BLaER1 treated with 17β-estradiol and CSF1 and Interleukin-3, amounts not matched to agents 10 nM and 100 nM (cell line): ENCODE results near the gene WNT10A.
A peak's percentile ranks its signal among the peaks of the same experiment; 100 is the strongest.
"Not testable (repeated sequence)": the region's sequence is repeated elsewhere in the genome, so short reads cannot be mapped to it uniquely, and the experiment has no call there.

Experiments
- H3K27ac ChIP-seq, 11 experiments: shearing (Covaris generic); formaldehyde crosslinking; 2 replicates each; pipeline ENCODE4 v1.8.1; 2022
- H3K27me3 ChIP-seq, 11 experiments: shearing (Covaris generic); formaldehyde crosslinking; 2 replicates each; pipeline ENCODE4 v1.8.1; 2022
- H3K36me3 ChIP-seq, 11 experiments: shearing (Covaris generic); formaldehyde crosslinking; 2 replicates each; pipeline ENCODE4 v1.8.1; 2022
- H3K4me1 ChIP-seq, 10 experiments: shearing (Covaris generic); formaldehyde crosslinking; 2 replicates each; pipeline ENCODE4 v1.8.1; 2022
- H3K4me2 ChIP-seq, 11 experiments: shearing (Covaris generic); formaldehyde crosslinking; 2 replicates each; pipeline ENCODE4 v1.8.1; 2022
- H3K4me3 ChIP-seq, 10 experiments: shearing (Covaris generic); formaldehyde crosslinking; 2 replicates each; pipeline ENCODE4 v1.8.1; 2022
- H3K9ac ChIP-seq, 11 experiments: shearing (Covaris generic); formaldehyde crosslinking; 2 replicates each; pipeline ENCODE4 v1.8.1; 2022
- H3K9me3 ChIP-seq, 11 experiments: shearing (Covaris generic); formaldehyde crosslinking; replicated peaks in 1 of 11; 2 replicates each; pipeline ENCODE4 v1.8.1; 2022
- H4K20me1 ChIP-seq, 11 experiments: shearing (Covaris generic); formaldehyde crosslinking; 2 replicates each; pipeline ENCODE4 v1.8.1; 2022
- Cebpa-rat ChIP-seq, 11 experiments: shearing (Covaris generic); IDR thresholded peaks; 2 replicates each; pipeline ENCODE4 v1.8.1; 2022

WNT10A gene

GRCh38 chr2:218839888-218840287 lies 40.8 kb upstream of the WNT10A start:
- peaks cover 0 to 7% (median 0%) of the 10 kb centered on the region in 11 experiments; a peak in 3 of 22 replicates for H3K27me3 ChIP-seq
- no peaks in the 10 kb centered on the region for H3K36me3 ChIP-seq
- H3K4me3 ChIP-seq, result no peak overlapping the region
- H3K9me3 ChIP-seq, result peaks cover 19 to 34% (median 24%) of the 10 kb centered on the region in 11 experiments
- no peak overlapping the region for H3K27ac ChIP-seq
- H3K9ac ChIP-seq, result no peak overlapping the region
- TF ChIP-seq Cebpa-rat (IDR thresholded peaks at IDR 0.05), result no peak
- H3K4me2 ChIP-seq, result peak overlapping the region in 2 of 11 experiments; percentile 56 to 74; a peak in 3 of 22 replicates
- H3K4me1 ChIP-seq, result peaks cover 0 to 15% (median 0%) of the 10 kb centered on the region in 10 experiments; a peak in 4 of 20 replicates
- no peaks in the 10 kb centered on the region for H4K20me1 ChIP-seq

GRCh38 chr2:218844334-218844733 lies 36.3 kb upstream of the WNT10A start:
- H3K36me3 ChIP-seq, H4K20me1 ChIP-seq, H3K27ac ChIP-seq, H3K9ac ChIP-seq, H3K27me3 ChIP-seq, H3K4me2 ChIP-seq, H3K4me3 ChIP-seq: not testable (repeated sequence)
- Histone ChIP-seq H3K4me1 (peaks cover 0 to 12% (median 0%) of the 10 kb centered on the region in 10 experiments; a peak in 4 of 20 replicates), H3K9me3 (peaks cover 19 to 35% (median 23%) of the 10 kb centered on the region in 11 experiments; a peak in 17 of 22 replicates)

GRCh38 chr2:218846963-218847362 lies 33.7 kb upstream of the WNT10A start:
- not testable (repeated sequence) for H3K27ac ChIP-seq, H3K9ac ChIP-seq, H3K4me1 ChIP-seq

GRCh38 chr2:218849721-218850120 lies 30.9 kb upstream of the WNT10A start:
- TF ChIP-seq Cebpa-rat (IDR thresholded peaks at IDR 0.05), result no peak

More at GRCh38 chr2:218846963-218847362, 33.7 kb upstream of the WNT10A start:
- H3K9me3 ChIP-seq, result peaks cover 13 to 35% (median 22%) of the 10 kb centered on the region in 11 experiments; a peak in 17 of 22 replicates
- H3K27me3 ChIP-seq, result peaks cover 0 to 12% (median 4%) of the 10 kb centered on the region in 11 experiments; a peak in 8 of 22 replicates
- H3K36me3 ChIP-seq, H3K4me3 ChIP-seq, H3K4me2 ChIP-seq, H4K20me1 ChIP-seq: not testable (repeated sequence)

GRCh38 chr2:218850796-218851195 lies 29.9 kb upstream of the WNT10A start:
- H3K36me3 ChIP-seq, result no peaks in the 10 kb centered on the region
- H3K4me2 ChIP-seq, result no peak overlapping the region
- H3K4me1 ChIP-seq, result peaks cover 0 to 5% (median 0%) of the 10 kb centered on the region in 10 experiments; a peak in 2 of 20 replicates
- peaks cover 0 to 19% (median 7%) of the 10 kb centered on the region in 11 experiments; a peak in 10 of 22 replicates for H4K20me1 ChIP-seq
- no peak for TF ChIP-seq Cebpa-rat (IDR thresholded peaks at IDR 0.05)
- H3K4me3 ChIP-seq, result no peak overlapping the region
- peaks cover 0 to 5% (median 2%) of the 10 kb centered on the region in 11 experiments; a peak in 11 of 22 replicates for H3K9me3 ChIP-seq
- no peak overlapping the region for H3K27ac ChIP-seq
- H3K27me3 ChIP-seq, result peaks cover 35 to 51% (median 42%) of the 10 kb centered on the region in 11 experiments
- no peak overlapping the region for H3K9ac ChIP-seq

More at GRCh38 chr2:218849721-218850120, 30.9 kb upstream of the WNT10A start:
- Histone ChIP-seq H3K36me3 (no peaks in the 10 kb centered on the region), H4K20me1 (peaks cover 0 to 9% (median 0%) of the 10 kb centered on the region in 11 experiments; a peak in 5 of 22 replicates), H3K9me3 (peaks cover 2 to 14% (median 12%) of the 10 kb centered on the region in 11 experiments; a peak in 16 of 22 replicates), H3K27ac (no peak overlapping the region), H3K9ac (no peak overlapping the region), H3K4me1 (peaks cover 0 to 5% (median 0%) of the 10 kb centered on the region in 10 experiments; a peak in 2 of 20 replicates), H3K27me3 (peaks cover 25 to 40% (median 31%) of the 10 kb centered on the region in 11 experiments), H3K4me3 (no peak overlapping the region), H3K4me2 (no peak overlapping the region)

GRCh38 chr2:218851286-218851685 lies 29.4 kb upstream of the WNT10A start:
- Histone ChIP-seq H3K27ac (no peak overlapping the region), H4K20me1 (peaks cover 0 to 24% (median 7%) of the 10 kb centered on the region in 11 experiments; a peak in 11 of 22 replicates), H3K36me3 (no peaks in the 10 kb centered on the region), H3K9ac (no peak overlapping the region), H3K4me2 (no peak overlapping the region), H3K4me1 (peaks cover 0 to 5% (median 0%) of the 10 kb centered on the region in 10 experiments; a peak in 2 of 20 replicates), H3K4me3 (no peak overlapping the region), H3K9me3 (peaks cover 0 to 5% (median 0%) of the 10 kb centered on the region in 11 experiments; a peak in 1 of 22 replicates), H3K27me3 (peaks cover 40 to 56% (median 47%) of the 10 kb centered on the region in 11 experiments)
- TF ChIP-seq Cebpa-rat (IDR thresholded peaks at IDR 0.05), result no peak

GRCh38 chr2:218852911-218853667 lies 27.6 kb upstream of the WNT10A start:
- H3K4me2 ChIP-seq, result no peak overlapping the region
- H3K27ac ChIP-seq, result no peak overlapping the region
- peaks cover 0 to 37% (median 13%) of the 10 kb centered on the region in 11 experiments; a peak in 15 of 22 replicates for H4K20me1 ChIP-seq
- TF ChIP-seq Cebpa-rat (IDR thresholded peaks at IDR 0.05), result no peak
- H3K9ac ChIP-seq, result no peak overlapping the region
- peaks cover 0 to 5% (median 0%) of the 10 kb centered on the region in 11 experiments; a peak in 1 of 22 replicates for H3K9me3 ChIP-seq
- peaks cover 58 to 74% (median 65%) of the 10 kb centered on the region in 11 experiments for H3K27me3 ChIP-seq
- no peak overlapping the region for H3K4me3 ChIP-seq
- H3K4me1 ChIP-seq, result peaks cover 0 to 6% (median 0%) of the 10 kb centered on the region in 10 experiments; a peak in 1 of 20 replicates
- H3K36me3 ChIP-seq, result no peaks in the 10 kb centered on the region

GRCh38 chr2:218853766-218854165 lies 26.9 kb upstream of the WNT10A start:
- TF ChIP-seq Cebpa-rat (IDR thresholded peaks at IDR 0.05), result no peak
- peaks cover 0 to 44% (median 20%) of the 10 kb centered on the region in 11 experiments; a peak in 16 of 22 replicates for H4K20me1 ChIP-seq
- no peak overlapping the region for H3K4me2 ChIP-seq
- H3K27me3 ChIP-seq, result peaks cover 65 to 80% (median 72%) of the 10 kb centered on the region in 11 experiments
- H3K27ac ChIP-seq, result no peak overlapping the region
- no peak overlapping the region for H3K9ac ChIP-seq
- H3K9me3 ChIP-seq, result peaks cover 0 to 5% (median 0%) of the 10 kb centered on the region in 11 experiments; a peak in 1 of 22 replicates
- H3K4me1 ChIP-seq, result peaks cover 0 to 6% (median 0%) of the 10 kb centered on the region in 10 experiments; a peak in 1 of 20 replicates
- H3K4me3 ChIP-seq, result no peak overlapping the region
- no peaks in the 10 kb centered on the region for H3K36me3 ChIP-seq

GRCh38 chr2:218854860-218855259 lies 25.8 kb upstream of the WNT10A start:
- Histone ChIP-seq H3K9me3 (peaks cover 0 to 5% (median 0%) of the 10 kb centered on the region in 11 experiments; a peak in 1 of 22 replicates), H3K27ac (no peak overlapping the region), H3K4me2 (no peak overlapping the region), H3K4me3 (no peak overlapping the region), H3K4me1 (peaks cover under 1 to 8% (median 2%) of the 10 kb centered on the region in 10 experiments; a peak in 17 of 20 replicates), H3K27me3 (peaks cover 76 to 91% (median 83%) of the 10 kb centered on the region in 11 experiments), H3K9ac (no peak overlapping the region), H3K36me3 (no peaks in the 10 kb centered on the region), H4K20me1 (peaks cover 0 to 53% (median 29%) of the 10 kb centered on the region in 11 experiments; a peak in 16 of 22 replicates)
- TF ChIP-seq Cebpa-rat (IDR thresholded peaks at IDR 0.05), result no peak
